RWPE1 (cell line): ENCODE results near the gene ABRACL.
"Not testable (repeated sequence)": the region's sequence is repeated elsewhere in the genome, so short reads cannot be mapped to it uniquely, and the experiment has no call there.

Source experiments
- CTCF ChIA-PET: fragments of 350-600 bp; sonication (Branson Sonifier 250); formaldehyde crosslinking; extraction: SDS; loops from one replicate; lab custom pipeline; 2021; lab: Yijun Ruan, JAX
- POLR2A ChIA-PET: fragments of 400-600 bp; formaldehyde crosslinking; extraction: SDS; loops from one replicate; lab custom pipeline; 2020; ENCODE audit warnings: antibody characterized with exemption; ENCODE audit not compliant: low non-redundant PET; lab: Yijun Ruan, JAX
- DNase-seq: peaks from one replicate; pipeline ENCODE4 v3.0.0; 2012; ENCODE audit warnings: low spot score
- H3K27ac ChIP-seq: fragments of 450-650 bp; 2 replicates; pipeline ENCODE4 v1.5.1; 2017
- TF ChIP-seq, protein P1 (sequence below): fragments of 450-650 bp; conservative IDR thresholded peaks from 2 replicates; pipeline ENCODE4 v1.5.1; 2017; ENCODE audit warnings: low read depth, mild to moderate bottlenecking

ABRACL gene

DNA sequence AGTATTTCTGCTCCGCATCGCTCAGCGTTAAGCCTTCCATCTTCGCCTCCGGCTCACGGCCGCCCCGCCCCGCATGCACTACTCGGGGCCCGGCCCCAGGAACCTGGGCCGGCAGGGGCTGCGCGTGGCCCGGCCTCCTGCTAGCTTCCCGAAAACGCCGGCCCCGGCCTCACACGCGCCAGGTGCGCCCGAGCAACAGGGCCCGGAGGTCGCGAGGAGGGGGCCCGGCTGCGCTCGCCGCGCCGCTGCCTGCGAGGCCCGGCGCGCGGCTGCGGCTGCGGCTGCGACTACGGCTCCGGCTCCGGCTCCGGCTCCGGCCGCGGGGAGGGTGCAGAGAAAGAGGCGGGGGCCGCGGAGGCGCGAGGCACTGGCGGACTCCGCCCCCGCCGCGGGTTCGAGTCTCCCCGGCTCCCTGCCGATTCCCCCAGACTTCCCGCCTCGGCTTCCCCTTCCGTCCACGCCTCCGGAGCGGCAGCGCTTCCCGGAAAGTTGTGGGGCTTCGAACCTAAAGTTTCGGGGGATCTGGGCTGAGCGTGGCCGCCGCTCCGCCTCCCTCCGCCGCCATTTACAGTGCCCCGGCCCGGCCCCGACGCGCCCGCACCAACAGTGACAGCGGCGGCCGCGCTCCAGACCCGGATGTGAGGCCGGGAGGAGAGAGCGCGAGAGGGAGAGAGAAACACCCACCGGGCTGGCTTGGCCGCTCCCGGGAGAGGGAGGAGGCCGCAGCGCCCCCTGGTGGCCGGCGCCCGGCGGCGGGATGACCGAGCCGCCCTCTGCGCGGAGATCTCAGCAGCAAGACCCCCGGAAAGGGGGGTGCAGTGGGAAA is 40.7 kb upstream of the ABRACL start, which contains the start of gene REPS1:
TSS of gene REPS1 (minus strand) at position 611 of the 826 bp plus-strand sequence. CDS start at position 40, 571 bp downstream.
- POLR2A ChIA-PET, result no interaction called here
- DNase-seq, result peak; percentile 90
- TF ChIP-seq, protein P1, sequence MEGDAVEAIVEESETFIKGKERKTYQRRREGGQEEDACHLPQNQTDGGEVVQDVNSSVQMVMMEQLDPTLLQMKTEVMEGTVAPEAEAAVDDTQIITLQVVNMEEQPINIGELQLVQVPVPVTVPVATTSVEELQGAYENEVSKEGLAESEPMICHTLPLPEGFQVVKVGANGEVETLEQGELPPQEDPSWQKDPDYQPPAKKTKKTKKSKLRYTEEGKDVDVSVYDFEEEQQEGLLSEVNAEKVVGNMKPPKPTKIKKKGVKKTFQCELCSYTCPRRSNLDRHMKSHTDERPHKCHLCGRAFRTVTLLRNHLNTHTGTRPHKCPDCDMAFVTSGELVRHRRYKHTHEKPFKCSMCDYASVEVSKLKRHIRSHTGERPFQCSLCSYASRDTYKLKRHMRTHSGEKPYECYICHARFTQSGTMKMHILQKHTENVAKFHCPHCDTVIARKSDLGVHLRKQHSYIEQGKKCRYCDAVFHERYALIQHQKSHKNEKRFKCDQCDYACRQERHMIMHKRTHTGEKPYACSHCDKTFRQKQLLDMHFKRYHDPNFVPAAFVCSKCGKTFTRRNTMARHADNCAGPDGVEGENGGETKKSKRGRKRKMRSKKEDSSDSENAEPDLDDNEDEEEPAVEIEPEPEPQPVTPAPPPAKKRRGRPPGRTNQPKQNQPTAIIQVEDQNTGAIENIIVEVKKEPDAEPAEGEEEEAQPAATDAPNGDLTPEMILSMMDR, result peak; percentile 92
- H3K27ac ChIP-seq, result peak within 1 kb of the TSS; percentile 71
- CTCF ChIA-PET, result interaction anchor here (0.6 to 0.7 kb wide), 2 partner anchors 25 to 34 kb away, joined by 3 read pairs; no protein-coding TSS in a partner anchor

DNA sequence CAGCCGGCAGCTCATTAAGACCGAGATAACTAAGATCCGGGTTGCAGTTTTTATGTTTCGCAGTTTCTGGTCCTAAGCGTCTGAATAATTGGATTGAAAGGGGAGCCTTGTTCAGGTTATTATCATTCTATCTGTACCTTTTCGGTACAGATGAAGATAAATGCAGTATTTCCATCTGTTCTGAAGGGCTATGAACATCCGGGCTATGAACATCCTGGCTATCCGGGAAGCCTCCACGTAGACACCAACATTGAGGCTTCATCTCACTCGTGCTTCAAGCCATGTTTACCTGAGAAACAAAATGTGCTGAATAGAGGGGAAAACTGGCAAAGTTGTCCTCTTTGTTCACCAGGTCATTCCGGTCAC is 40.1 kb upstream of the ABRACL start:
- ChIA-PET CTCF (interaction anchor here (0.6 to 0.7 kb wide), 2 partner anchors 24 to 34 kb away, joined by 3 read pairs; no protein-coding TSS in a partner anchor), POLR2A (no interaction called here)
- DNase-seq, result no peak
- TF ChIP-seq, protein P1, result peak; percentile 60; the same call in 1 of the 2 replicates
- peak overlapping the region; percentile 71 for H3K27ac ChIP-seq

DNA sequence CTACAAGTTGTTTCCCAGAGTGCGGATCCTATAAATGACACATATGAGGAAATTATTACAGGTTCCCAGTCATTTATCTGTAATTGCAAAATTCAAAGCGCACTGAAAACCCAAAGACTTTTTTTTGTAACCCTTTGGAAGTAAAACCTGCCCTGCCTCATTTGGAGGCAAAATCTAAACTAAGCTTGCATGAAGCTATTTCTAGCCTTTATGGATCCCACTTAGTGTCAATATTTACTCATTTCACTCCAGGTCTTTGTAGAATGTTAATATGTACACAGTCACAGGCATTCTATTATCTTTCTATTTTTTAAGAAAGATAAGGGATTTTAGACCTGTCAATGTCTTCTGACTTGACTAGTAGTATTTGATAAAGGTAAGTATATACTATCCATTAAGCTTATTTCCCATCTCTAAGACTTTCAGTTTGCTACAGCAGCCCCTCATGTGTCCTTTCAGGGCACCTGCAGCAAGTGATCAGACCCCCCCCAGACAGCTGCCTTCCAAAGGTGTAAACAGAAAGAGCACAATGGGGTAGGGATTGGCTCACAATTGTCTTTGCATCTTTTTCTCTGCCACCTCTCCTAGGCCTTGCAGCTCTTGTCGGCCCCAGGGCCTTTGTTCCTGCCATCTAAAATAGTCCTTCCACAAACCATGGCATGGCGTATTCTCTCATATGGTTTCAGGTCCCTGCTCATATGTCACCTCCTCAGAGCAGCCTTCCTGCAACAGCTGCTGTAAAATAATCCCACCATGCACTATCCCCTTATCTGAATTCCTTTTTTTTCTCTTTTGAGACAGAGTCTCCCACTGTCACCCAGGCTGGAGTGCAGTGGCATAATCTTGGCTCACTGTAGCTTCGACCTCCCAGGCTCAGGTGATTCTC is 39.2 kb upstream of the ABRACL start:
- no peak for DNase-seq
- TF ChIP-seq, protein P1, result no peak
- no peak overlapping the region for H3K27ac ChIP-seq
- ChIA-PET CTCF (interaction anchor here (0.5 to 0.9 kb wide), 2 partner anchors 94 to 173 kb away, joined by 6 read pairs; no protein-coding TSS in a partner anchor), POLR2A (no interaction called here)

DNA sequence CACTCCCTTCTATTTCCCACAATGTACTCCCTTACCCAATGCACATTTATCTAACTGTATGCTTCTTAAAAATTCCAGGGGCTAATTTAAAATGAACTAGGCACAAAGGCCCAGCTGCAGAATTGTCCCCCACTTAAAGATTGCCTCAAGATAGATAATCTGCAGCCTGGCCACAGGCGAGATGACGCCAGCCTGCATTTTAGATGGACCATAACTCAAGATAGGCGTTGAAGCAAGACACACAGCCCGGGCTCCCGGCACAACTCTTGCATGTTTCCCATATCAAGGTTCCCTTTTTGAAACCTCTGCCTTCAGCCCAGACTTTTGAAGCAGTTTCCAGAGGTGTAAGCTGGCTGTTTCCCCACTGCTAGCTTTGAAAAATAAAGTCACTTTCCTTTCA is 37.3 kb upstream of the ABRACL start:
- no peak overlapping the region for H3K27ac ChIP-seq
- CTCF ChIA-PET, result no interaction called here
- DNase-seq, result no peak
- TF ChIP-seq, protein P1, result no peak
- POLR2A ChIA-PET, result no interaction called here

DNA sequence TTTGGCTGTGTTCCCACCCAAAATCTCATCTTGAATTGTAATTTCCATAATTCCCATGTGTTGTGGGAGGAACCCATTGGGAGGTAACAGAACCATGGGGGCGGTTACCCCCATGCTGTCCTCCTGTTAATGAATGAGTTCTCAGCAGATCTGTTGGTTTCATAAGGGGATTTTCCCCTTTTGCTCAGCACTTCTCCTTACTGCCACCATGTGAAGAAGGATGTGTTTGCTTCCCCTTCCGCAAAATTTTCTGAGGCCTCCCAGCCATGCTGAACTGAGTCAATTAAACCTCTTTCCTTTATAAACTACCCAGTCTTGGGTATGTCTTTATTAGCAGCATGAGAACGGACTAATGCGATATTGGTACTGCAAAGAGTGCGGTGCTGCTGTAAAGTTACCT is 35.6 kb upstream of the ABRACL start:
- DNase-seq, CTCF ChIA-PET, H3K27ac ChIP-seq, POLR2A ChIA-PET: not testable (repeated sequence)

DNA sequence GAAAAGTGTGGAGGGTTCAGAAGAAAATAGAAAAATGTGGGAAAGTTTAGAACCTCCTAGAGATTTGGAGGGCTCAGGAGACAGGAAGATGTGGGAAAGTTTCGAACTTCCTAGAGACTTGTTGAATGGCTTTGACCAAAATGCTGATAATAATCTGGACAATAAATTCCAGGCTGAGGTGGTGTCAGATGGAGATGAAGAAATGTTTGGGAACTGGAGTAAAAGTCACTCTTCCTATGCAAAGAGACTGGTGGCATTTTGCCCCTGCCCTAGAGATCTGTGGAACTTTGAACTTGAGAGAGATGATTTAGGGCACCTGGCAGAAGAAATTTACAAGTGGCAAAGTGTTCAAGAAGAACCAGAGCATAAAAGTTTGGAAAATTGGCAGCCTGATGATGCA is 35.1 kb upstream of the ABRACL start:
- POLR2A ChIA-PET, H3K27ac ChIP-seq, CTCF ChIA-PET, DNase-seq: not testable (repeated sequence)

DNA sequence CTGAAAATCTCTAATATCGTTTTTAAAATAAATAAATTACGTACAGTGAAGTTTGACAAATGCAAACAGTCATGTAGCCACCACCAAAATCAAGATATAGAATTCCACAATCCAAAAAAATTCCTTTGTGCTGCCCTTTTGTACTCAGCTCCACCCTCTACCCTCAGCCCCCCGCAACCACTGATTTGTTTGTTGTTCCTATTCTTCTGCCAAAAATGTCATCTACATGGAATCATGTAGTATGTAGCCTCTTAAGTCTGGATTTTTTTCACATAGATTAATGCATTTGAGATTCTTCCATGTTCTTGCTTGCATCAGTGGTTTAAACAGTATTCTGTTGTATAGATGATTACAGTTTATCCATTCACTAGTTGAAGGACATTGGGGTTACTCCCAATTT is 32.0 kb upstream of the ABRACL start:
- CTCF ChIA-PET, result no interaction called here
- H3K27ac ChIP-seq, result no peak overlapping the region
- no peak for DNase-seq
- TF ChIP-seq, protein P1, result no peak
- POLR2A ChIA-PET, result no interaction called here
